ENCODE measurements around the gene PDCD1.
A peak's percentile ranks its signal among the peaks of the same experiment; 100 is the strongest.

The PDCD1 gene

GRCh38 chr2:241804326-241805229 lies 54.1 kb downstream of the PDCD1 start:
- peaks cover 6 to 46% of the 10 kb centered on the region in 2 experiments for H3K27me3 ChIP-seq (ENCODE audit: control insufficient read depth in 1 of 2, insufficient read depth in 1 of 2, low read length in 2 of 2)
- peaks cover 0 to 4% of the 10 kb centered on the region in 2 experiments for H3K36me3 ChIP-seq (ENCODE audit: control insufficient read depth in 1 of 2, insufficient read depth in 2 of 2, low read depth in 1 of 2, low read length in 2 of 2)
- H2AK5ac ChIP-seq (ENCODE audit: low read length, severe bottlenecking) = peak overlapping the region; percentile 51
- peak overlapping the region; percentile 13 for H3K4me2 ChIP-seq (ENCODE audit: low read length, poor library complexity, severe bottlenecking)
- 82% methylated on average over 32 of the region's 35 CpGs for WGBS
- H3K9me3 ChIP-seq (ENCODE audit: control insufficient read depth, low read length) = no peaks in the 10 kb centered on the region
- peak; percentile 46 for DNase-seq
- H3K79me1 ChIP-seq (replicated peaks; ENCODE audit: low read length, poor library complexity, severe bottlenecking) = no peaks in the 10 kb centered on the region
- H3K18ac ChIP-seq (ENCODE audit: low read depth in 1 of 2, low read length in 2 of 2) = peak overlapping the region; percentile 90 to 97
- H3K27ac ChIP-seq (ENCODE audit: low read length, poor library complexity, severe bottlenecking) = no peak overlapping the region
- no peak overlapping the region for H2BK5ac ChIP-seq (ENCODE audit: low read depth, low read length, poor library complexity, severe bottlenecking)
- H2BK120ac ChIP-seq (ENCODE audit: low read depth, low read length) = peak overlapping the region; percentile 96
- peak overlapping the region; percentile 18 for H3K9ac ChIP-seq (ENCODE audit: low read length)
- no peak overlapping the region for H2AFZ ChIP-seq (ENCODE audit: low read depth, low read length)
- peak overlapping the region; percentile 92 to 96 for H3K4ac ChIP-seq (ENCODE audit: low read depth in 1 of 2, low read length in 2 of 2)
- peak overlapping the region; percentile 100 for H4K91ac ChIP-seq (ENCODE audit: low read length)
- H3K4me1 ChIP-seq (ENCODE audit: control insufficient read depth, insufficient read depth, low read depth, low read length) = peaks cover 11% of the 10 kb centered on the region
- H3K4me3 ChIP-seq (ENCODE audit: insufficient read depth in 1 of 2, low read depth in 1 of 2, low read length in 2 of 2) = peak overlapping the region in 1 of 2 experiments; percentile 71
- H3K23ac ChIP-seq (ENCODE audit: low read length in 2 of 2) = peak overlapping the region in 1 of 2 experiments; percentile 14
- H2BK12ac ChIP-seq (ENCODE audit: low read length in 2 of 2) = peak overlapping the region; percentile 87 to 98
- peak overlapping the region in 1 of 2 experiments; percentile 96 for H3K14ac ChIP-seq (ENCODE audit: low read length in 2 of 2)
- H2BK15ac ChIP-seq (ENCODE audit: low read depth, poor library complexity, severe bottlenecking) = peak overlapping the region; percentile 67
- H4K8ac ChIP-seq (ENCODE audit: low read length) = peak overlapping the region; percentile 97

GRCh38 chr2:241803387-241804325 lies 55.0 kb downstream of the PDCD1 start:
- Histone ChIP-seq H3K27me3 (ENCODE audit: control insufficient read depth in 1 of 2, insufficient read depth in 1 of 2, low read length in 2 of 2) (peaks cover under 1 to 41% of the 10 kb centered on the region in 2 experiments), H2BK15ac (ENCODE audit: low read depth, poor library complexity, severe bottlenecking) (peak overlapping the region; percentile 67), H2BK5ac (ENCODE audit: low read depth, low read length, poor library complexity, severe bottlenecking) (no peak overlapping the region), H3K4me1 (ENCODE audit: control insufficient read depth, insufficient read depth, low read depth, low read length) (peaks cover 11% of the 10 kb centered on the region), H3K27ac (ENCODE audit: low read length, poor library complexity, severe bottlenecking) (no peak overlapping the region), H3K18ac (ENCODE audit: low read depth in 1 of 2, low read length in 2 of 2) (peak overlapping the region; percentile 70 to 73), H3K14ac (ENCODE audit: low read length in 2 of 2) (peak overlapping the region in 1 of 2 experiments; percentile 80), H2BK120ac (ENCODE audit: low read depth, low read length) (no peak overlapping the region), H4K91ac (ENCODE audit: low read length) (peak overlapping the region; percentile 39), H3K4ac (ENCODE audit: low read depth in 1 of 2, low read length in 2 of 2) (peak overlapping the region in 1 of 2 experiments; percentile 11), H3K4me2 (ENCODE audit: low read length, poor library complexity, severe bottlenecking) (no peak overlapping the region), H2AFZ (ENCODE audit: low read depth, low read length) (no peak overlapping the region), H3K4me3 (ENCODE audit: insufficient read depth in 1 of 2, low read depth in 1 of 2, low read length in 2 of 2) (peak overlapping the region in 1 of 2 experiments; percentile 71), H3K9ac (ENCODE audit: low read length) (peak overlapping the region; percentile 18), H3K9me3 (ENCODE audit: control insufficient read depth, low read length) (no peaks in the 10 kb centered on the region), H2AK5ac (ENCODE audit: low read length, severe bottlenecking) (no peak overlapping the region), H3K36me3 (ENCODE audit: control insufficient read depth in 1 of 2, insufficient read depth in 2 of 2, low read depth in 1 of 2, low read length in 2 of 2) (peaks cover 0 to 4% of the 10 kb centered on the region in 2 experiments), H3K23ac (ENCODE audit: low read length in 2 of 2) (no peak overlapping the region), H4K8ac (ENCODE audit: low read length) (peak overlapping the region; percentile 69), H2BK12ac (ENCODE audit: low read length in 2 of 2) (peak overlapping the region; percentile 41 to 80), H3K79me1 (replicated peaks; ENCODE audit: low read length, poor library complexity, severe bottlenecking) (no peaks in the 10 kb centered on the region)
- DNase-seq = no peak
- WGBS = 85% methylated on average over 109 of the region's 109 CpGs

- H3K4me1 ChIP-seq (ENCODE audit: control insufficient read depth, insufficient read depth, low read depth, low read length) = peaks cover 11% of the 10 kb centered on the region
- H3K27me3 ChIP-seq (ENCODE audit: control insufficient read depth in 1 of 2, insufficient read depth in 1 of 2, low read length in 2 of 2) = peaks cover 0 to 49% of the 10 kb centered on the region in 2 experiments
- H3K4me3 ChIP-seq (ENCODE audit: insufficient read depth in 1 of 2, low read depth in 1 of 2, low read length in 2 of 2) = peak overlapping the region in 1 of 2 experiments; percentile 71
- no peak overlapping the region for H2BK12ac ChIP-seq (ENCODE audit: low read length in 2 of 2)
- no peak overlapping the region for H3K4ac ChIP-seq (ENCODE audit: low read depth in 1 of 2, low read length in 2 of 2)
- no peak overlapping the region for H2BK120ac ChIP-seq (ENCODE audit: low read depth, low read length)
- no peak overlapping the region for H2BK5ac ChIP-seq (ENCODE audit: low read depth, low read length, poor library complexity, severe bottlenecking)
- H2BK15ac ChIP-seq (ENCODE audit: low read depth, poor library complexity, severe bottlenecking) = no peak overlapping the region
- H4K8ac ChIP-seq (ENCODE audit: low read length) = peak overlapping the region; percentile 69
- no peak for DNase-seq
- no peak overlapping the region for H2AK5ac ChIP-seq (ENCODE audit: low read length, severe bottlenecking)
- 92% methylated on average over 21 of the region's 32 CpGs for WGBS
- no peak overlapping the region for H3K4me2 ChIP-seq (ENCODE audit: low read length, poor library complexity, severe bottlenecking)
- H4K91ac ChIP-seq (ENCODE audit: low read length) = no peak overlapping the region
- H3K9ac ChIP-seq (ENCODE audit: low read length) = no peak overlapping the region
- H3K27ac ChIP-seq (ENCODE audit: low read length, poor library complexity, severe bottlenecking) = no peak overlapping the region
- H3K14ac ChIP-seq (ENCODE audit: low read length in 2 of 2) = no peak overlapping the region
- peaks cover 0 to 4% of the 10 kb centered on the region in 2 experiments for H3K36me3 ChIP-seq (ENCODE audit: control insufficient read depth in 1 of 2, insufficient read depth in 2 of 2, low read depth in 1 of 2, low read length in 2 of 2)
- no peaks in the 10 kb centered on the region for H3K79me1 ChIP-seq (replicated peaks; ENCODE audit: low read length, poor library complexity, severe bottlenecking)
- no peak overlapping the region for H2AFZ ChIP-seq (ENCODE audit: low read depth, low read length)
- H3K18ac ChIP-seq (ENCODE audit: low read depth in 1 of 2, low read length in 2 of 2) = no peak overlapping the region
- H3K23ac ChIP-seq (ENCODE audit: low read length in 2 of 2) = no peak overlapping the region
- no peaks in the 10 kb centered on the region for H3K9me3 ChIP-seq (ENCODE audit: control insufficient read depth, low read length)
Measured at GRCh38 chr2:241802421-241803318, 56.0 kb downstream of the PDCD1 start.

All from mesenchymal stem cell (in vitro differentiated cells and primary cell).